Breast epithelium (tissue), 4 donors: ENCODE data around the gene HACD2. TPM values are rescaled to one million over a fixed set of nuclear protein-coding genes. Genes with fewer than 3 reads are reported as not detected.

Source experiments
- DNase-seq, 2 donors: peaks; one replicate each; pipeline ENCODE4 v3.0.0-alpha.2; 2019; ENCODE audit warnings: low spot score in 2 of 2
- H3K27ac ChIP-seq, 2 donors: fragments of 200-600 bp; sonication (generic) in 1 of 2; one replicate each; pipeline ENCODE4 v1.5.1; 2016 to 2019; ENCODE audit warnings: mild to moderate bottlenecking in 1 of 2
- H3K27me3 ChIP-seq, 2 donors: fragments of 200-600 bp; sonication (generic) in 1 of 2; one replicate each; pipeline versions ENCODE4 v1.5.1 to v1.6.0; 2017 to 2019; ENCODE audit warnings: control low read depth in 1 of 2, mild to moderate bottlenecking in 1 of 2
- H3K36me3 ChIP-seq: fragments of 200-600 bp; one replicate; pipeline ENCODE4 v1.5.1; 2019
- H3K4me1 ChIP-seq, 2 donors: fragments of 200-600 bp; sonication (generic); one replicate each; pipeline ENCODE4 v1.5.1; 2016 to 2019; ENCODE audit warnings: control low read depth in 1 of 2
- H3K4me3 ChIP-seq, 3 donors: fragments of 200-600 bp; sonication (generic); 1 replicate in 2 of 3; 2 replicates in 1 of 3; pipeline ENCODE4 v1.5.1; 2016 to 2019; ENCODE audit warnings: mild to moderate bottlenecking in 3 of 3, moderate library complexity in 2 of 3
- H3K9me3 ChIP-seq, 2 donors: fragments of 200-600 bp; sonication (generic) in 1 of 2; one replicate each; pipeline ENCODE4 v1.5.1; 2016 to 2019; ENCODE audit warnings: control low read depth in 1 of 2
- POLR2A ChIP-seq: fragments of 450-650 bp; IDR thresholded peaks from one replicate; pipeline ENCODE4 v1.6.1; 2016; ENCODE audit warnings: antibody characterized with exemption, mild to moderate bottlenecking, moderate library complexity
- POLR2AphosphoS5 ChIP-seq, 3 donors: sonication (generic); formaldehyde crosslinking; IDR thresholded peaks; one replicate each; pipeline ENCODE4 v1.6.1; 2017; ENCODE audit warnings: antibody characterized with exemption in 3 of 3
- intact Hi-C: fragments of 100-400 bp; cut with DNase I; formaldehyde crosslinking; loops from one replicate; pipeline ENCODE4 v1.15.1; 2023; ENCODE audit warnings: low total_unique reads
- total RNA-seq, 3 donors: library from RNA; depleted of rRNA; stranded (reverse); fragments of >200 nt; gene quantifications; one replicate each; pipeline ENCODE4 v1.1.0, GENCODE V29; 2016
- TF ChIP-seq, protein P1 (sequence below), 3 donors: fragments of 450-650 bp; IDR thresholded peaks; one replicate each; pipeline ENCODE4 v1.5.1; 2016 to 2017; ENCODE audit warnings: antibody characterized with exemption in 3 of 3, mild to moderate bottlenecking in 3 of 3, moderate library complexity in 3 of 3

The HACD2 gene
- total RNA-seq, 3 donors from 2014 or later = 29.5 to 61.0 (median 55.9) TPM

DNA sequence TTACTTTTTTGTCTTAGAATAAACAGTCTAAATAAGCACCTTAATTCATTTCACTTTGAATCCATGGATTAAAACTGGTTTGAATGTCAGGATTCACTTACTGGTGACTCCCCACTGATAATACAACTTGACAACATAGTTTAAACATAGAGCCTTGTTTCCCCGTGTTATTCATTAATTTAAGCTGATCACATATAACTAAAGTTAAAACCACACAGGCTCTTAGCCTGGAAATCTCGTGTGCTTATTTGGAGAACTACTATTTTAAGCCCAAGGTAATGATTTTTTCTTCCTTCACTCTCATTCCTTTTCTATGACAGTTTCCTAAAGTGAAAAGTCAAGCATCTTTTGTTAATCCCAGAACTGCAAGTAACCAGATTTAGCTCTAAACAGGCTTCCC lies 64.2 kb downstream of the HACD2 start:
- intact Hi-C loops = no loop called here
- Histone ChIP-seq H3K9me3 (no peaks in the 10 kb centered on the region), H3K27ac (no peak overlapping the region), H3K27me3 (no peaks in the 10 kb centered on the region), H3K36me3 (no peaks in the 10 kb centered on the region), H3K4me1 (no peaks in the 10 kb centered on the region), H3K4me3 (no peak overlapping the region)
- TF ChIP-seq POLR2AphosphoS5 (IDR thresholded peaks at IDR 0.05) (no peak), POLR2A (no peak)
- TF ChIP-seq, protein P1, sequence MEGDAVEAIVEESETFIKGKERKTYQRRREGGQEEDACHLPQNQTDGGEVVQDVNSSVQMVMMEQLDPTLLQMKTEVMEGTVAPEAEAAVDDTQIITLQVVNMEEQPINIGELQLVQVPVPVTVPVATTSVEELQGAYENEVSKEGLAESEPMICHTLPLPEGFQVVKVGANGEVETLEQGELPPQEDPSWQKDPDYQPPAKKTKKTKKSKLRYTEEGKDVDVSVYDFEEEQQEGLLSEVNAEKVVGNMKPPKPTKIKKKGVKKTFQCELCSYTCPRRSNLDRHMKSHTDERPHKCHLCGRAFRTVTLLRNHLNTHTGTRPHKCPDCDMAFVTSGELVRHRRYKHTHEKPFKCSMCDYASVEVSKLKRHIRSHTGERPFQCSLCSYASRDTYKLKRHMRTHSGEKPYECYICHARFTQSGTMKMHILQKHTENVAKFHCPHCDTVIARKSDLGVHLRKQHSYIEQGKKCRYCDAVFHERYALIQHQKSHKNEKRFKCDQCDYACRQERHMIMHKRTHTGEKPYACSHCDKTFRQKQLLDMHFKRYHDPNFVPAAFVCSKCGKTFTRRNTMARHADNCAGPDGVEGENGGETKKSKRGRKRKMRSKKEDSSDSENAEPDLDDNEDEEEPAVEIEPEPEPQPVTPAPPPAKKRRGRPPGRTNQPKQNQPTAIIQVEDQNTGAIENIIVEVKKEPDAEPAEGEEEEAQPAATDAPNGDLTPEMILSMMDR (IDR thresholded peaks at IDR 0.05) = no peak
- no peak for DNase-seq

DNA sequence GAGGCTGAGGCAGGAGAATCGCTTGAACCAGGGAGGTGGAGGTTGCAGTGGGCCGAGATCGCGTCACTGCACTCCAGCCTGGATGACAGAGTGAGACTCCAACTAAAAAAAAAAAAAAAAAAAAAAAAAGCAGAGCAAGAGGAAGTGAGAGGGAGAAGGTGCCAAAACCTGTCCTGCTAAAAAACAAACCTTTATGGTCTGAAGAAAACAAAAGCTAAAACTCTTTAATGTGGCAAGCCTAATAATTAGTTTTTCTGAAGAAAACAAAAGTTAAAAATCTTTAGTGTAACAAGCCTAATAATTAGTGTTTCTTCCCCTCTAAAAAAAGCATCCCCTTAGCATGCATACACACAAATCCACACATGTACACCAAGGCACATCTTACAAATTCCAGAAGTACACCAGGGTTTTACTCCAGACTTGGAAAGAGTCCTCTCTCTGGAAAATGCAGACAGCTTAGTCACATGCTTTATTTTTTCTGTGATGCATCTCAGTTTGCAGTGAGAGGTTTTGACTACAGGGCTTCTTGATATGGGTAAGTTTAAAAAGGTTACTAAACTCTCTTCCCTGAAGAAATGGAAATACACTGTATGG lies 65.9 kb downstream of the HACD2 start:
- no peaks in the 10 kb centered on the region for H3K27me3 ChIP-seq
- intact Hi-C loops = no loop called here

DNA sequence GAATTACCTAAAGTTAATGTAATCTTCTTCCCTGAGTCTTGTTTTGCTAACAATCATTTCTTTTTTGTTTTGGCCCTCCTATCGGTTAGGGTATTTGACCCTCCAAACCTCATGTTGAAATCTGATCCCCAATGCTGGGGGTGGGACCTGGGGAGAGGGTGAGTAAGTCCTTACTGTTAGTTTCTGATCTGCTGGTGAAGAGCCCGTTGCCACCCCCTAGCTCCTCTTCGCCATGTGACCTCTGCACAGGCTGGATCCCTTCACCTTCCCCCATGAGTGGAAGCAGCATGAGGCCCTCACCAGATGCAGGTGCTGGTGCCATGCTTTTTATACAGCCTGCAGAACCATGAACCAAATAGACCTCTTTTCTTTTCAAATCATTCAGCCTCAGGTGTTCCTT lies 73.1 kb downstream of the HACD2 start:
- no peaks in the 10 kb centered on the region for H3K27me3 ChIP-seq
- no peak for TF ChIP-seq POLR2A
- TF ChIP-seq POLR2AphosphoS5 (IDR thresholded peaks at IDR 0.05) = no peak
- TF ChIP-seq, protein P1 (IDR thresholded peaks at IDR 0.05) = no peak
- no peaks in the 10 kb centered on the region for H3K9me3 ChIP-seq
- H3K27ac ChIP-seq = no peak overlapping the region
- intact Hi-C loops = no loop called here
- no peaks in the 10 kb centered on the region for H3K36me3 ChIP-seq
- H3K4me3 ChIP-seq = no peak overlapping the region
- DNase-seq = no peak
- no peaks in the 10 kb centered on the region for H3K4me1 ChIP-seq

More for the DNA sequence above, 65.9 kb downstream of the HACD2 start:
- no peak for TF ChIP-seq POLR2AphosphoS5 (IDR thresholded peaks at IDR 0.05)
- TF ChIP-seq, protein P1 (IDR thresholded peaks at IDR 0.05) = no peak
- TF ChIP-seq POLR2A = no peak
- Histone ChIP-seq H3K36me3 (no peaks in the 10 kb centered on the region), H3K9me3 (no peaks in the 10 kb centered on the region), H3K4me1 (no peaks in the 10 kb centered on the region), H3K4me3 (no peak overlapping the region), H3K27ac (no peak overlapping the region)
- DNase-seq = no peak

DNA sequence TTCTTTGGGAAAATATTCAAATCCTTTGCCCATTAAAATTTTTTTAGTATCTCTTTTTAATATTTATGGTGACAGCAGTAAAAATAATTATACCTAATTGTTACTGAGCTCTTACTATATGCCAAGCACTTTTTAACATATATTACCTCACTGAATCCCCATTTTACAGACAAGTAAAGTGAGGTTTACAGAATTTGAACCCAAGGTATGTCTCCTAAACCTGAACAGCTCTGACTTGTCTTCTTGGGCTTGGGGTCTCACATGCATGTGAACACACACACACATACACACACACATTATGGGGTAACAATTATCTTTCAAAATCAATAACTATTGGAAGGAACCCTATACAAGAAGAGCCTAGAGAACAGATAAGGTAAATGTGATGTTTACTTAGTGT lies 73.8 kb downstream of the HACD2 start:
- Histone ChIP-seq H3K9me3 (no peaks in the 10 kb centered on the region), H3K36me3 (no peaks in the 10 kb centered on the region), H3K4me1 (no peaks in the 10 kb centered on the region), H3K4me3 (no peak overlapping the region), H3K27ac (no peak overlapping the region), H3K27me3 (no peaks in the 10 kb centered on the region)
- intact Hi-C loops = no loop called here
- no peak for TF ChIP-seq POLR2A
- TF ChIP-seq POLR2AphosphoS5 (IDR thresholded peaks at IDR 0.05) = no peak
- TF ChIP-seq, protein P1 (IDR thresholded peaks at IDR 0.05) = no peak
- DNase-seq = no peak

DNA sequence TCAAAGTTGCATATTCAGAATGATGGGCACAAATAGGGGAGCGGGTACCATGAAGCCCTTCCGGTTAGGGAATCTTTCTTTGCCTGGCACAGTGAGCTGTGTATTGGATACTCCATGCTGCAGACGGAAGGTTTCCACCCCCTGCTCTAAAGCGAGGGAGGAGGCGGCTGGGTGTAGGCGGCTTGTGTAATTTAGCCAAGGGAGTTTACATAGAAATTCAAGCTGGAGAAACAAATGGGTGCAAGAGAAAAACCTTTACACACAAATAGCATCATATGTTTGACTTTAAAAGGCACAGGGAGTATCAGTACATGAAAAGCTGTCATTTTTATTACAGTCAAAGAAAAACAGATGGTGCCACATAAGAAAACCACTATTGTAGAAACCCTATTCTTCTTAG lies 76.7 kb downstream of the HACD2 start:
- no peak for TF ChIP-seq POLR2AphosphoS5 (IDR thresholded peaks at IDR 0.05)
- no peak for TF ChIP-seq POLR2A
- Histone ChIP-seq H3K27ac (no peak overlapping the region), H3K4me3 (no peak overlapping the region), H3K36me3 (no peaks in the 10 kb centered on the region), H3K27me3 (no peaks in the 10 kb centered on the region), H3K9me3 (no peaks in the 10 kb centered on the region), H3K4me1 (no peaks in the 10 kb centered on the region)
- DNase-seq = no peak
- intact Hi-C loops = no loop called here
